Heart right ventricle (tissue), 16 donors: ENCODE measurements around the gene SEC61A1. TPM values are rescaled to one million over a fixed set of nuclear protein-coding genes. Genes with fewer than 3 reads are reported as not detected.

Experiments used
- ATAC-seq, 8 donors: fragments of 200-7000 bp; cut with Tn5 transposase; one replicate each; pipeline ENCODE4 v1.9.1; 2020; ENCODE audit warnings: mild to moderate bottlenecking in 8 of 8, moderate library complexity in 8 of 8, moderate number of reproducible peaks in 1 of 8
- DNase-seq, 2 donors: peaks; one replicate each; pipeline ENCODE4 v3.0.0-alpha.2; 2020
- H3K27ac ChIP-seq, 10 donors: fragments of 200-600 bp; sonication (generic) in 2 of 10; one replicate each; pipeline versions ENCODE4 v1.5.0 to v1.8.0; 2020 to 2022; ENCODE audit warnings: mild to moderate bottlenecking in 3 of 10
- H3K27me3 ChIP-seq, 7 donors: fragments of 200-600 bp; one replicate each; pipeline ENCODE4 v1.8.0; 2021 to 2022; ENCODE audit warnings: mild to moderate bottlenecking in 2 of 7
- H3K36me3 ChIP-seq, 9 donors: fragments of 200-600 bp; sonication (generic) in 1 of 9; one replicate each; pipeline versions ENCODE4 v1.5.0 to v1.8.0; 2020 to 2022; ENCODE audit warnings: mild to moderate bottlenecking in 2 of 9
- H3K4me1 ChIP-seq, 9 donors: fragments of 200-600 bp; sonication (generic) in 1 of 9; one replicate each; pipeline versions ENCODE4 v1.5.0 to v1.8.0; 2020 to 2022; ENCODE audit warnings: mild to moderate bottlenecking in 4 of 9
- H3K4me3 ChIP-seq, 10 donors: fragments of 200-600 bp; sonication (generic) in 2 of 10; one replicate each; pipeline versions ENCODE4 v1.5.0 to v1.8.0; 2020 to 2022; ENCODE audit warnings: mild to moderate bottlenecking in 7 of 10, moderate library complexity in 2 of 10
- H3K9me3 ChIP-seq, 11 donors: fragments of 200-600 bp in 10 of 11; sonication (generic) in 2 of 11; one replicate each; pipeline versions ENCODE4 v1.5.0 to v1.8.0; 2013 to 2022; ENCODE audit warnings: mild to moderate bottlenecking in 2 of 11, control low read depth in 1 of 11, moderate library complexity in 1 of 11
- CTCF ChIP-seq, 9 donors: fragments of 200-600 bp; sonication (generic) in 2 of 9; IDR thresholded peaks; one replicate each; pipeline versions ENCODE4 v1.5.0 to v1.8.0; 2021 to 2022; ENCODE audit warnings: antibody characterized with exemption in 9 of 9, mild to moderate bottlenecking in 5 of 9, moderate library complexity in 1 of 9
- WGBS, 2 donors: extraction: QIAGEN DNeasy Blood & Tissue Kit; methylation state at CpG; one replicate each; pipeline ENCODE4 v1.1.7; 2013; ENCODE audit warnings: inconsistent platforms in 1 of 2; 5-methylcytosine and 5-hydroxymethylcytosine counted together
- intact Hi-C, 10 donors: fragments of 100-400 bp; cut with DNase I; formaldehyde crosslinking; loops; one replicate each; pipeline versions ENCODE4 v1.11.1 to v1.14.2; 2022
- polyA plus RNA-seq, 2 donors: library from polyadenylated mRNA; stranded (reverse); fragments of 200-250 nt; gene quantifications; one replicate each; pipeline ENCODE4 v1.2.3, GENCODE V29; 2013
- total RNA-seq, 10 donors: library from RNA; stranded (reverse); fragmentation: NEBNext Ultra II Directional in 3 of 10; extraction: Animal tissue kit (Norgen Biotek cat#: 25700) in 3 of 10; gene quantifications; one replicate each; pipeline versions ENCODE4 v1.2.1 to v1.2.4, GENCODE V29; 2021 to 2023
- donor health status: Arrhythmogenic right ventricular cardiomyopathy.
- donor health status: ischemic (EF 13 %, LVEDD 7.1; RV severe dilation, severe dysfunction).
- donor health status: healthy with polysubstance abuse.
- donor health status: DM: no; HTN: yes; CAD: no.
- donor health status: DM: no; HTN: no; CAD: no.
- donor health status: ischemic (EF 25% LVEDD 6.9; RV normal size, moderate dysfunction).
- donor health status: ischemic (EF 25% LVEDD 5.7; RV mildly dilated, moderate dysfunction).
- donor health status: healthy.
- donor health status: DM: yes; HTN: yes; CAD: no.
- donor health status: Ischemic cardiomyopathy.
- donor health status: ischemic (EF 35%, LVEDD 5.7; RV mildly dilated, moderate dysfunction).
- donor health status: nonischemic (EF 11% LVEDD 7.7; RV severe dilation, severe dysfunction).
- donor health status: DM: yes; HTN: yes; CAD: no.
- donor health status: PGD.
- donor health status: ischemic (EF 29% LVEDD 5.4; RV normal size, mild dysfunction).
- donor health status: nonischemic (EF 23%, LVEDD 6.1; RV moderate dilation, normal function).

Gene SEC61A1
- total and polyA plus RNA-seq, 12 donors = 41.0 to 131 (median 62.1) TPM

GRCh38 chr3:128084675-128085021, 32.4 kb downstream of the SEC61A1 start:
- 47 to 59% methylated on average over 6 of the region's 6 CpGs for WGBS, 2 donors
- H3K4me3 ChIP-seq = no peak overlapping the region
- DNase-seq (no peak), ATAC-seq (peak in 5 of 8 donors; percentile 3 to 54 (median 40))
- peaks cover 6 to 50% (median 29%) of the 10 kb centered on the region in 9 donors for H3K4me1 ChIP-seq
- intact Hi-C loops = loop anchor here in 1 of 10 donors (10.0 kb wide), 1 partner anchor 410 kb away; the partner anchor contains the start of gene GATA2
- H3K27me3 ChIP-seq = no peaks in the 10 kb centered on the region
- H3K36me3 ChIP-seq = peaks cover 0 to 75% (median 8%) of the 10 kb centered on the region in 9 donors
- peak overlapping the region in 9 of 10 donors; percentile 31 to 79 (median 69) for H3K27ac ChIP-seq
- no peaks in the 10 kb centered on the region for H3K9me3 ChIP-seq
- TF ChIP-seq CTCF (IDR thresholded peaks at IDR 0.05) = no peak

- DNase-seq (no peak), ATAC-seq (no peak)
- H3K27me3 ChIP-seq = no peaks in the 10 kb centered on the region
- WGBS, 2 donors = 97 to 100% methylated on average over 1 of the region's 1 CpG
- intact Hi-C loops = loop anchor here in 1 of 10 donors (10.0 kb wide), 1 partner anchor 406 kb away; the partner anchor contains the start of gene GATA2
- no peak overlapping the region for H3K27ac ChIP-seq
- H3K4me1 ChIP-seq = peaks cover 2 to 18% (median 12%) of the 10 kb centered on the region in 9 donors
- H3K4me3 ChIP-seq = no peak overlapping the region
- no peaks in the 10 kb centered on the region for H3K9me3 ChIP-seq
- TF ChIP-seq CTCF (IDR thresholded peaks at IDR 0.05) = no peak
- H3K36me3 ChIP-seq = peaks cover 0 to 64% (median 7%) of the 10 kb centered on the region in 9 donors
Observed at GRCh38 chr3:128089135-128089534, 36.9 kb downstream of the SEC61A1 start.

- 89 to 93% methylated on average over 2 of the region's 2 CpGs for WGBS, 2 donors
- ATAC-seq (no peak), DNase-seq (no peak)
- peaks cover 0 to 12% (median 4%) of the 10 kb centered on the region in 9 donors for H3K4me1 ChIP-seq
- H3K27ac ChIP-seq = no peak overlapping the region
- intact Hi-C loops = loop anchor here in 9 of 10 donors (5.0 to 10.0 kb wide), 10 partner anchors 233 to 523 kb away; partner anchors contain the start of gene GATA2 (in 4 of the 9)
- H3K4me3 ChIP-seq = no peak overlapping the region
- H3K27me3 ChIP-seq = no peaks in the 10 kb centered on the region
- peaks cover 0 to 64% (median 7%) of the 10 kb centered on the region in 9 donors for H3K36me3 ChIP-seq
- TF ChIP-seq CTCF (IDR thresholded peaks at IDR 0.05) = no peak
- no peaks in the 10 kb centered on the region for H3K9me3 ChIP-seq
Observed at GRCh38 chr3:128091586-128091985, 39.3 kb downstream of the SEC61A1 start.

GRCh38 chr3:128094295-128095151, 42.3 kb downstream of the SEC61A1 start:
- intact Hi-C loops = loop anchor here (1.0 to 10.0 kb wide), 13 partner anchors 38 to 520 kb away; partner anchors contain the start of gene GATA2 (in 4 of the 10)
- peaks cover 0 to 80% (median 8%) of the 10 kb centered on the region in 9 donors for H3K36me3 ChIP-seq
- no peak overlapping the region for H3K27ac ChIP-seq

More at GRCh38 chr3:128094295-128095151, 42.3 kb downstream of the SEC61A1 start:
- DNase-seq (no peak), ATAC-seq (peak in 6 of 8 donors; percentile 24 to 56 (median 32))
- H3K9me3 ChIP-seq = no peaks in the 10 kb centered on the region
- no peak for TF ChIP-seq CTCF (IDR thresholded peaks at IDR 0.05)
- no peak overlapping the region for H3K4me3 ChIP-seq
- no peaks in the 10 kb centered on the region for H3K27me3 ChIP-seq
- peaks cover 0 to 12% (median 4%) of the 10 kb centered on the region in 9 donors for H3K4me1 ChIP-seq
- WGBS, 2 donors = 82 to 86% methylated on average over 13 of the region's 13 CpGs
